Colonic mucosa (tissue), 4 donors: Measurements from ENCODE around the gene TNFRSF21. TPM values are rescaled to one million over a fixed set of nuclear protein-coding genes. Genes with fewer than 3 reads are reported as not detected.

Source experiments
- DNase-seq: peaks from one replicate; pipeline ENCODE4 v3.0.0-alpha.2; 2020
- H3K27ac ChIP-seq: fragments of 200-600 bp; one replicate; pipeline ENCODE4 v1.8.0; 2021
- H3K27me3 ChIP-seq: fragments of 200-600 bp; one replicate; pipeline ENCODE4 v1.8.0; 2021
- H3K36me3 ChIP-seq: fragments of 200-600 bp; one replicate; pipeline ENCODE4 v1.8.0; 2021
- H3K4me1 ChIP-seq: fragments of 200-600 bp; one replicate; pipeline ENCODE4 v1.8.0; 2021; ENCODE audit warnings: mild to moderate bottlenecking
- H3K4me3 ChIP-seq: fragments of 200-600 bp; one replicate; pipeline ENCODE4 v1.8.0; 2021
- H3K9ac ChIP-seq, 2 donors: one replicate each; pipeline ENCODE4 v1.7.0; 2013; ENCODE audit warnings: control low read depth in 2 of 2, low read depth in 2 of 2, low read length in 2 of 2
- H3K9me3 ChIP-seq: fragments of 200-600 bp; one replicate; pipeline ENCODE4 v1.8.0; 2021
- CTCF ChIP-seq: fragments of 200-600 bp; IDR thresholded peaks from one replicate; pipeline ENCODE4 v1.8.0; 2022; ENCODE audit warnings: antibody characterized with exemption, mild to moderate bottlenecking
- intact Hi-C: fragments of 100-400 bp; cut with DNase I; formaldehyde crosslinking; loops from one replicate; pipeline ENCODE4 v1.14.1; 2022
- total RNA-seq, 2 donors: library from RNA; stranded (reverse); fragmentation: NEBNext Ultra II Directional in 1 of 2; extraction: Animal tissue kit (Norgen Biotek cat#: 25700) in 1 of 2; gene quantifications; one replicate each; pipeline ENCODE4 v1.2.1, GENCODE V29; 2021
- donor health status: healthy.
- donor health status: DM: no; HTN: no; CAD: no.
- donor health status: DM: no; HTN: no; CAD: no.

TNFRSF21 gene
- total RNA-seq, 2 donors from 2014 or later: 74.0 to 102 TPM

DNA sequence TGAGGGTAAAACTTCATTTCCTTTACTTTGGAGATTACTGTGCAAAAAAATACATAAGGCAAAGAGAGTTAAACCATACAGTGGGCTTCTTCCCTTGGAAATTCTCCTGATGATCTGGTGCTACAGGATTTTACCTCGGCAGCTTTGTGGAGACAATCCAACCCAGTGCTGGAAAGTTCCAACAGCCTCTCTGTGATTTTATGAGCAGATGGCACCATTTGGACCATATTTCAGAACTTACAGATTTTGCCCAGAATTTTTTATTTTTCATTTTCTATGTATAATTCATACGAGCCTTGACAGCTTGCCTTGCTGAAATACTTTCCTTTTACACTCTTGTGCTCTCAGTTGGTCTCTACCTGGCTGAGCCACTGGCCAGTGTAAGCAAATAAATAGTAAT lies 43.3 kb upstream of the TNFRSF21 start:
- H3K27me3 ChIP-seq: no peaks in the 10 kb centered on the region
- no peak overlapping the region for H3K27ac ChIP-seq
- no peak for DNase-seq
- no peaks in the 10 kb centered on the region for H3K36me3 ChIP-seq
- H3K9ac ChIP-seq: no peak overlapping the region
- H3K4me3 ChIP-seq: no peak overlapping the region
- intact Hi-C loops: no loop called here
- H3K9me3 ChIP-seq: no peaks in the 10 kb centered on the region
- TF ChIP-seq CTCF: no peak
- H3K4me1 ChIP-seq: no peaks in the 10 kb centered on the region

- DNase-seq: no peak
- no peaks in the 10 kb centered on the region for H3K4me1 ChIP-seq
- H3K9ac ChIP-seq: no peak overlapping the region
- no peaks in the 10 kb centered on the region for H3K9me3 ChIP-seq
- no peak for TF ChIP-seq CTCF
- intact Hi-C loops: no loop called here
- H3K27me3 ChIP-seq: no peaks in the 10 kb centered on the region
- no peaks in the 10 kb centered on the region for H3K36me3 ChIP-seq
- H3K4me3 ChIP-seq: no peak overlapping the region
- H3K27ac ChIP-seq: no peak overlapping the region
Measured at GRCh38 chr6:47352194-47352920, 42.7 kb upstream of the TNFRSF21 start.

DNA sequence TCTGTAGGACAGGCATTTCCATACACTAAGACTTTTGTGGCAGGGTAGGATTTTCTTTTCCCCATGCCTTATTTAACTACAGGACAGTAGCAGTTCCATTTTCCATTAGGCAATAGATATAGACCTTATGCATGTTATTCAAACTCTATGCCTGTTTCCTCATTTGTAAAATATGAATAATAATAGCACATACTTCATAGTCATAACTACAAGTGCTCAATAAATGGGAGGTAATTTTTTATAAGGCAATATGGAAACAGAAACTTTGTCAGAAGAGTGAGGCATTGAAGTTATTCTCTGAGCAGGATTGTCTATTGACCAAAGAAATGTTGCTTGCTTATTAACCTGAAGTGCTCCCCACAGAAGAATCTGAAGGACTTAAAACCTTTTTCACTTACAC lies 41.9 kb upstream of the TNFRSF21 start:
- intact Hi-C loops: no loop called here
- Histone ChIP-seq H3K4me1 (no peaks in the 10 kb centered on the region), H3K4me3 (no peak overlapping the region), H3K9ac (no peak overlapping the region), H3K27ac (no peak overlapping the region), H3K36me3 (no peaks in the 10 kb centered on the region), H3K27me3 (no peaks in the 10 kb centered on the region), H3K9me3 (no peaks in the 10 kb centered on the region)
- TF ChIP-seq CTCF: no peak
- DNase-seq: no peak

DNA sequence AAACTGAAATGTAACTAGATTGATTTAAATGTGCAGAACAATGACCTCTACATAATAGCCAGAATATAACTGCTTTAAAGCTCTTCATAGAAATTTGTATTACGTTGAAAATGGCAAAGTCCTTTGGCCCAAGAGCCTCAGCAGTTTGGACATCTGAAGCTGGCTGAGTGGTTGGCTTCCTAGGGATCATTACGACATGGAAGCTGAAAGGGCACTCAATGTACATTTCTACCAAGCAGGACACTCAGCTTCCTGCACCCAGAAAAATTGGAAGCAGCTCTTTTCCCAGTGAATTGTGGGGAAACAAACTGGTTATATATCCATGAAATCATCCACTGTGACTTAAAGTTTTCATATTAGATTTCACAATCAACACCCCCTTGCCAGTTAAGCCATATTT lies 40.2 kb upstream of the TNFRSF21 start:
- Histone ChIP-seq H3K9me3 (no peaks in the 10 kb centered on the region), H3K4me3 (no peak overlapping the region), H3K27me3 (no peaks in the 10 kb centered on the region), H3K9ac (no peak overlapping the region), H3K4me1 (no peaks in the 10 kb centered on the region), H3K36me3 (no peaks in the 10 kb centered on the region), H3K27ac (no peak overlapping the region)
- intact Hi-C loops: no loop called here
- no peak for DNase-seq
- no peak for TF ChIP-seq CTCF

- H3K27me3 ChIP-seq: no peaks in the 10 kb centered on the region
- H3K4me1 ChIP-seq: no peaks in the 10 kb centered on the region
- TF ChIP-seq CTCF: no peak
- DNase-seq: no peak
- intact Hi-C loops: no loop called here
- no peak overlapping the region for H3K9ac ChIP-seq
- no peaks in the 10 kb centered on the region for H3K9me3 ChIP-seq
- no peaks in the 10 kb centered on the region for H3K36me3 ChIP-seq
- no peak overlapping the region for H3K27ac ChIP-seq
- no peak overlapping the region for H3K4me3 ChIP-seq
Measured at GRCh38 chr6:47348316-47348863, 38.7 kb upstream of the TNFRSF21 start.
